Glomerular visceral epithelial cell (primary cell): ENCODE data around the gene TULP4.
"Not testable (repeated sequence)": the region's sequence is repeated elsewhere in the genome, so short reads cannot be mapped to it uniquely, and the experiment has no call there.

Source experiments
- DNase-seq: peaks from one replicate; pipeline ENCODE4 v3.0.0-alpha.2; 2016; ENCODE audit errors: extremely low spot score

The TULP4 gene

GRCh38 chr6:158328952-158329351 is 16.7 kb downstream of the TULP4 start:
- no peak for DNase-seq

GRCh38 chr6:158329531-158329930 is 17.3 kb downstream of the TULP4 start:
- DNase-seq = no peak

- DNase-seq = no peak
Observed at GRCh38 chr6:158330016-158330415, 17.8 kb downstream of the TULP4 start.

GRCh38 chr6:158332237-158332636 is 20.0 kb downstream of the TULP4 start:
- no peak for DNase-seq

GRCh38 chr6:158333094-158333493 is 20.8 kb downstream of the TULP4 start:
- DNase-seq = no peak

GRCh38 chr6:158334534-158334933 is 22.3 kb downstream of the TULP4 start:
- DNase-seq = no peak

- no peak for DNase-seq
Observed at GRCh38 chr6:158337332-158337731, 25.1 kb downstream of the TULP4 start.

- DNase-seq = no peak
Observed at GRCh38 chr6:158338311-158339112, 26.2 kb downstream of the TULP4 start.

- DNase-seq = not testable (repeated sequence)
Observed at GRCh38 chr6:158339197-158339596, 26.9 kb downstream of the TULP4 start.

GRCh38 chr6:158340252-158340651 is 28.0 kb downstream of the TULP4 start:
- DNase-seq = no peak

GRCh38 chr6:158344534-158344933 is 32.3 kb downstream of the TULP4 start:
- DNase-seq = no peak

GRCh38 chr6:158345444-158345843 is 33.2 kb downstream of the TULP4 start:
- DNase-seq = not testable (repeated sequence)

- no peak for DNase-seq
Observed at GRCh38 chr6:158347335-158347734, 35.1 kb downstream of the TULP4 start.

- not testable (repeated sequence) for DNase-seq
Observed at GRCh38 chr6:158348737-158349504, 36.7 kb downstream of the TULP4 start.

- DNase-seq = not testable (repeated sequence)
Observed at GRCh38 chr6:158349505-158350275, 37.4 kb downstream of the TULP4 start.

GRCh38 chr6:158350731-158351130 is 38.5 kb downstream of the TULP4 start:
- not testable (repeated sequence) for DNase-seq

- DNase-seq = peak; percentile 44
Observed at GRCh38 chr6:158353883-158354877, 41.9 kb downstream of the TULP4 start.

- no peak for DNase-seq
Observed at GRCh38 chr6:158356586-158357546, 44.6 kb downstream of the TULP4 start.

- no peak for DNase-seq
Observed at GRCh38 chr6:158357570-158358216, 45.4 kb downstream of the TULP4 start.
